B cell (primary cell): Measurements from ENCODE around the gene MAP4K5. TPM values are rescaled to one million over a fixed set of nuclear protein-coding genes. Genes with fewer than 3 reads are reported as not detected.

Experiments
- ATAC-seq: fragments of 200-7000 bp; cut with Tn5 transposase; one replicate; pipeline ENCODE4 v1.10.0; 2021; ENCODE audit warnings: low read depth, mild to moderate bottlenecking, moderate number of reproducible peaks, moderate library complexity
- CTCF ChIA-PET: fragments of 350-600 bp; sonication (Branson Sonifier 250); formaldehyde crosslinking; loops from one replicate; lab custom pipeline; 2021; ENCODE audit warnings: antibody characterized with exemption, inconsistent platforms; lab: Charles Lee
- POLR2A ChIA-PET: fragments of 350-600 bp; sonication (Branson Sonifier 250); formaldehyde crosslinking; loops from one replicate; lab custom pipeline; 2021; ENCODE audit warnings: antibody characterized with exemption; lab: Charles Lee
- DNase-seq: peaks from one replicate; pipeline ENCODE4 v3.0.0; 2013
- H2AFZ ChIP-seq: 2 replicates; pipeline ENCODE4 v1.6.1; 2012; ENCODE audit warnings: mild to moderate bottlenecking, low read depth, low read length; ENCODE audit not compliant: insufficient read depth, poor library complexity, severe bottlenecking
- H3K27ac ChIP-seq, 2 donors: 1 replicate in 1 of 2; 2 replicates in 1 of 2; pipeline ENCODE4 v1.5.1; 2012 to 2013; ENCODE audit warnings: low read length in 2 of 2, mild to moderate bottlenecking in 2 of 2, moderate library complexity in 1 of 2
- H3K27me3 ChIP-seq, 4 experiments: fragments of 200-600 bp in 1 of 4; sonication (generic) in 1 of 4; replicated peaks in 1 of 4; 1 replicate in 2 of 4; 2 replicates in 2 of 4; pipeline versions ENCODE4 v1.6.1 to v1.7.0; 2013 to 2016; ENCODE audit warnings: low read length in 3 of 4, mild to moderate bottlenecking in 2 of 4, mixed read lengths in 1 of 4, moderate library complexity in 1 of 4; ENCODE audit not compliant: insufficient read depth in 4 of 4, control insufficient read depth in 3 of 4; ENCODE audit errors: control extremely low read depth in 1 of 4
- H3K36me3 ChIP-seq, 2 experiments: replicated peaks in 1 of 2; 1 replicate in 1 of 2; 2 replicates in 1 of 2; pipeline versions ENCODE4 v1.6.1 to v1.7.1; 2013; ENCODE audit warnings: low read length in 1 of 2; ENCODE audit not compliant: insufficient read depth in 2 of 2, control insufficient read depth in 1 of 2; ENCODE audit errors: control extremely low read depth in 1 of 2, extremely low read depth in 1 of 2
- H3K4me1 ChIP-seq, 2 donors: fragments of 200-600 bp in 1 of 2; sonication (generic) in 1 of 2; 1 replicate in 1 of 2; 2 replicates in 1 of 2; pipeline versions ENCODE4 v1.5.1 to v1.6.1; 2013 to 2017; ENCODE audit warnings: low read length in 2 of 2; ENCODE audit not compliant: control insufficient read depth in 2 of 2, insufficient read depth in 2 of 2
- H3K4me2 ChIP-seq: replicated peaks from 2 replicates; pipeline ENCODE3; 2012; ENCODE audit warnings: mild to moderate bottlenecking, low read depth, low read length; ENCODE audit not compliant: poor library complexity, severe bottlenecking
- H3K4me3 ChIP-seq, 5 experiments: fragments of 200-600 bp in 1 of 5; sonication (generic) in 1 of 5; 1 replicate in 3 of 5; 2 replicates in 2 of 5; pipeline versions ENCODE4 v1.5.1 to v1.7.0; 2011 to 2016; ENCODE audit warnings: low read length in 4 of 5, mild to moderate bottlenecking in 4 of 5, low read depth in 2 of 5, control low read depth in 1 of 5, moderate library complexity in 1 of 5; ENCODE audit not compliant: insufficient read depth in 1 of 5; ENCODE audit errors: control extremely low read depth in 1 of 5, extremely low read depth in 1 of 5
- H3K79me2 ChIP-seq: fragments of 200-600 bp; sonication (generic); one replicate; pipeline ENCODE4 v1.6.0; 2016; ENCODE audit warnings: low read length; ENCODE audit not compliant: control insufficient read depth, insufficient read depth
- H3K9ac ChIP-seq: fragments of 200-600 bp; sonication (generic); 2 replicates; pipeline ENCODE4 v1.6.1; 2017; ENCODE audit warnings: mild to moderate bottlenecking, low read length, moderate library complexity
- H3K9me3 ChIP-seq, 3 donors: one replicate each; pipeline versions ENCODE4 v1.6.1 to v1.7.1; 2013; ENCODE audit warnings: low read length in 2 of 3; ENCODE audit not compliant: control insufficient read depth in 2 of 3, insufficient read depth in 1 of 3; ENCODE audit errors: control extremely low read depth in 1 of 3
- H4K20me1 ChIP-seq: 2 replicates; pipeline ENCODE4 v1.6.0; 2012; ENCODE audit warnings: mild to moderate bottlenecking, low read length; ENCODE audit not compliant: insufficient read depth, control insufficient read depth, poor library complexity, severe bottlenecking
- H3K27ac Mint-ChIP-seq: one replicate; pipeline ENCODE4 v1.8.0; 2021; ENCODE audit warnings: mixed read lengths
- H3K27me3 Mint-ChIP-seq: one replicate; pipeline ENCODE4 v1.8.0; 2021; ENCODE audit warnings: mixed read lengths
- H3K4me1 Mint-ChIP-seq: one replicate; pipeline ENCODE4 v1.8.0; 2021; ENCODE audit warnings: mixed read lengths
- H3K4me3 Mint-ChIP-seq: one replicate; pipeline ENCODE4 v1.8.0; 2021; ENCODE audit warnings: mixed read lengths
- H3K9me3 Mint-ChIP-seq: one replicate; pipeline ENCODE4 v1.8.0; 2022; ENCODE audit warnings: mixed read lengths; ENCODE audit not compliant: insufficient read depth
- CTCF ChIP-seq: fragments of 200-600 bp; IDR thresholded peaks from one replicate; pipeline ENCODE4 v1.8.0; 2022; ENCODE audit warnings: antibody characterized with exemption, mild to moderate bottlenecking
- EZH2 ChIP-seq: IDR thresholded peaks from 2 replicates; pipeline ENCODE4 v1.6.1; 2012; ENCODE audit warnings: borderline replicate concordance, low read depth, mild to moderate bottlenecking, moderate library complexity, low read length; ENCODE audit not compliant: insufficient read depth, poor library complexity, severe bottlenecking
- WGBS: methylation state at CpG from one replicate; pipeline ENCODE4 v1.1.5; 2013; ENCODE audit warnings: missing lambda C conversion rate; ENCODE audit not compliant: insufficient coverage; 5-methylcytosine and 5-hydroxymethylcytosine counted together
- intact Hi-C: fragments of 100-400 bp; cut with micrococcal nuclease; formaldehyde crosslinking; loops from one replicate; pipeline ENCODE4 v1.10.0; 2022
- polyA plus RNA-seq: library from polyadenylated mRNA; depleted of rRNA; stranded (reverse); fragments of >200 nt; gene quantifications from 2 replicates; pipeline ENCODE4 v1.2.3, GENCODE V29; 2012
- total RNA-seq, 2 donors: library from RNA; stranded (reverse); fragments of 120-200 nt in 1 of 2; gene quantifications; 1 replicate in 1 of 2; 2 replicates in 1 of 2; pipeline versions ENCODE4 v1.2.3 to v1.2.4, GENCODE V29; 2013 to 2022

Gene MAP4K5
- total and polyA plus RNA-seq, 2 donors (not counting 1 experiment from before 2014, with no cell fraction given), result 14.1 to 60.0 TPM

- H4K20me1 ChIP-seq, result no peaks in the 10 kb centered on the region
- no peak overlapping the region for H2AFZ ChIP-seq
- no peak overlapping the region for H3K4me2 ChIP-seq
- no peak overlapping the region for H3K9ac ChIP-seq
- no peaks in the 10 kb centered on the region for H3K27me3 ChIP-seq
- no peak for TF ChIP-seq EZH2
- no peak for TF ChIP-seq CTCF
- H3K36me3 ChIP-seq, result peaks cover 5 to 15% of the 10 kb centered on the region in 2 experiments
- no peak overlapping the region for H3K27ac ChIP-seq
- no peak for ATAC-seq
- no peaks in the 10 kb centered on the region for H3K4me1 ChIP-seq
- ChIA-PET CTCF (no interaction called here), POLR2A (no interaction called here)
- H3K9me3 ChIP-seq, result peaks cover 0 to 5% (median 0%) of the 10 kb centered on the region in 3 donors
- no peak for DNase-seq
- H3K9me3 Mint-ChIP-seq, result no peaks in the 10 kb centered on the region
- H3K4me3 Mint-ChIP-seq, result no peak overlapping the region
- H3K4me3 ChIP-seq, result no peak overlapping the region
- H3K27me3 Mint-ChIP-seq, result no peaks in the 10 kb centered on the region
- 100% methylated on average over 2 of the region's 2 CpGs for WGBS
- peaks cover 2% of the 10 kb centered on the region for H3K4me1 Mint-ChIP-seq
- no peak overlapping the region for H3K27ac Mint-ChIP-seq
- no peaks in the 10 kb centered on the region for H3K79me2 ChIP-seq
- intact Hi-C loops, result no loop called here
Measured at GRCh38 chr14:50417853-50418252, 114.5 kb downstream of the MAP4K5 start.

- Histone ChIP-seq H3K79me2 (no peaks in the 10 kb centered on the region), H3K27me3 (no peaks in the 10 kb centered on the region), H3K36me3 (no peaks in the 10 kb centered on the region), H2AFZ (no peak overlapping the region), H4K20me1 (no peaks in the 10 kb centered on the region), H3K4me2 (no peak overlapping the region), H3K9me3 (peaks cover 0 to 5% (median under 1%) of the 10 kb centered on the region in 3 donors), H3K27ac (no peak overlapping the region), H3K4me1 (no peaks in the 10 kb centered on the region), H3K4me3 (no peak overlapping the region), H3K9ac (no peak overlapping the region)
- ChIA-PET POLR2A (no interaction called here), CTCF (no interaction called here)
- 89% methylated on average over 1 of the region's 1 CpG for WGBS
- ATAC-seq (no peak), DNase-seq (no peak)
- Mint-ChIP-seq H3K4me1 (no peaks in the 10 kb centered on the region), H3K27ac (no peak overlapping the region), H3K4me3 (no peak overlapping the region), H3K27me3 (no peaks in the 10 kb centered on the region), H3K9me3 (peaks cover 2% of the 10 kb centered on the region)
- intact Hi-C loops, result no loop called here
- TF ChIP-seq EZH2, result no peak
- no peak for TF ChIP-seq CTCF
Measured at GRCh38 chr14:50410921-50411320, 121.4 kb downstream of the MAP4K5 start.
